Measurements from ENCODE around the gene CLIP3.

CLIP3 gene

GRCh38 chr19:35975608-35976214 lies 57.0 kb downstream of the CLIP3 start:
- no peak for DNase-seq

GRCh38 chr19:35973487-35973886 lies 59.2 kb downstream of the CLIP3 start:
- no peak for DNase-seq

GRCh38 chr19:35966771-35967170 lies 65.9 kb downstream of the CLIP3 start:
- no peak for DNase-seq

Data from NCI-H446 treated with DMSO at 0.1 percent for 48 hours (cell line).